SK-N-SH treated with all-trans-retinoic acid at 6 μM for 48 hours (cell line): Measurements from ENCODE around the gene PAPSS2.
A peak's percentile ranks its signal among the peaks of the same experiment; 100 is the strongest.

Source experiments
- ATAC-seq: fragments of 200-7000 bp; cut with Tn5 transposase; 3 replicates; pipeline ENCODE4 v1.9.1; 2020; ENCODE audit warnings: mild to moderate bottlenecking, moderate library complexity
- BACH2 ChIP-seq: fragments of 250-450 bp; sonication (Bioruptor Pico); IDR thresholded peaks from 2 replicates; pipeline ENCODE4 v1.9.0; 2021; ENCODE audit warnings: mild to moderate bottlenecking, borderline replicate concordance
- CSDC2 ChIP-seq: fragments of 250-450 bp; sonication (Bioruptor Pico); IDR thresholded peaks from 2 replicates; pipeline ENCODE4 v1.5.0; 2020; ENCODE audit warnings: mild to moderate bottlenecking, moderate library complexity
- CSRNP3 ChIP-seq: fragments of 250-450 bp; sonication (Bioruptor Pico); IDR thresholded peaks from 2 replicates; pipeline ENCODE4 v1.5.1; 2021; ENCODE audit warnings: mild to moderate bottlenecking, moderate library complexity
- ESRRG ChIP-seq: fragments of 250-450 bp; sonication (Bioruptor Pico); IDR thresholded peaks from 2 replicates; pipeline ENCODE4 v1.6.1; 2021; ENCODE audit warnings: mild to moderate bottlenecking
- ISL1 ChIP-seq: fragments of 250-450 bp; sonication (Bioruptor Pico); IDR thresholded peaks from 2 replicates; pipeline ENCODE4 v2.1.2; 2022; ENCODE audit warnings: mild to moderate bottlenecking, moderate library complexity
- OSR1 ChIP-seq: fragments of 250-450 bp; sonication (Bioruptor Pico); IDR thresholded peaks from 2 replicates; pipeline ENCODE4 v1.8.0; 2022; ENCODE audit warnings: moderate library complexity, mild to moderate bottlenecking, inconsistent platforms
- PPARA ChIP-seq: fragments of 250-450 bp; sonication (Bioruptor Pico); IDR thresholded peaks from 2 replicates; pipeline ENCODE4 v1.5.0; 2020; ENCODE audit warnings: mild to moderate bottlenecking, borderline replicate concordance
- RARB ChIP-seq: fragments of 250-450 bp; sonication (Bioruptor Pico); IDR thresholded peaks from 2 replicates; pipeline ENCODE4 v1.8.0; 2021; ENCODE audit warnings: mild to moderate bottlenecking, moderate library complexity
- TCF4 ChIP-seq: fragments of 250-450 bp; sonication (Bioruptor Pico); IDR thresholded peaks from 2 replicates; pipeline ENCODE4 v1.8.0; 2021; ENCODE audit warnings: mild to moderate bottlenecking, moderate library complexity, borderline replicate concordance
- TOX ChIP-seq: fragments of 250-450 bp; sonication (Bioruptor Pico); IDR thresholded peaks from 2 replicates; pipeline ENCODE4 v1.8.0; 2021; ENCODE audit warnings: mild to moderate bottlenecking, moderate library complexity, borderline replicate concordance
- ZFP3 ChIP-seq: fragments of 250-450 bp; sonication (Bioruptor Pico); IDR thresholded peaks from 2 replicates; pipeline ENCODE4 v1.5.0; 2020; ENCODE audit warnings: mild to moderate bottlenecking, moderate library complexity
- ZNF565 ChIP-seq: fragments of 450-650 bp; formaldehyde crosslinking; conservative IDR thresholded peaks from 2 replicates; pipeline ENCODE4 v1.5.0; 2020; ENCODE audit warnings: low read depth, mild to moderate bottlenecking, moderate library complexity
- ZNF70 ChIP-seq: fragments of 450-650 bp; formaldehyde crosslinking; IDR thresholded peaks from 2 replicates; pipeline ENCODE4 v1.5.0; 2020; ENCODE audit warnings: mild to moderate bottlenecking, moderate library complexity
- ZNF8 ChIP-seq: fragments of 450-650 bp; formaldehyde crosslinking; IDR thresholded peaks from 2 replicates; pipeline ENCODE4 v1.5.0; 2020; ENCODE audit warnings: mild to moderate bottlenecking, moderate library complexity
- TF ChIP-seq, protein P1 (sequence below): fragments of 250-450 bp; sonication (Bioruptor Pico); IDR thresholded peaks from 2 replicates; pipeline ENCODE4 v1.8.0; 2020; ENCODE audit warnings: mild to moderate bottlenecking, moderate library complexity, borderline replicate concordance
- TF ChIP-seq, protein P2 (sequence below): fragments of 250-450 bp; sonication (Bioruptor Pico); IDR thresholded peaks from 2 replicates; pipeline ENCODE4 v1.5.1; 2020; ENCODE audit warnings: low read depth, mild to moderate bottlenecking, moderate library complexity
- TF ChIP-seq, protein P3 (sequence below): fragments of 250-450 bp; sonication (Bioruptor Pico); IDR thresholded peaks from 2 replicates; pipeline ENCODE4 v1.8.0; 2021; ENCODE audit warnings: low read depth, mild to moderate bottlenecking, moderate library complexity, borderline replicate concordance
- TF ChIP-seq, protein P4 (sequence below): fragments of 250-450 bp; sonication (Bioruptor Pico); IDR thresholded peaks from 2 replicates; pipeline ENCODE4 v1.5.0; 2020; ENCODE audit warnings: mild to moderate bottlenecking, moderate library complexity

Gene PAPSS2

GRCh38 chr10:87678302-87678701 lies 18.6 kb downstream of the PAPSS2 start:
- ATAC-seq, result no peak
- TF ChIP-seq, protein P1, sequence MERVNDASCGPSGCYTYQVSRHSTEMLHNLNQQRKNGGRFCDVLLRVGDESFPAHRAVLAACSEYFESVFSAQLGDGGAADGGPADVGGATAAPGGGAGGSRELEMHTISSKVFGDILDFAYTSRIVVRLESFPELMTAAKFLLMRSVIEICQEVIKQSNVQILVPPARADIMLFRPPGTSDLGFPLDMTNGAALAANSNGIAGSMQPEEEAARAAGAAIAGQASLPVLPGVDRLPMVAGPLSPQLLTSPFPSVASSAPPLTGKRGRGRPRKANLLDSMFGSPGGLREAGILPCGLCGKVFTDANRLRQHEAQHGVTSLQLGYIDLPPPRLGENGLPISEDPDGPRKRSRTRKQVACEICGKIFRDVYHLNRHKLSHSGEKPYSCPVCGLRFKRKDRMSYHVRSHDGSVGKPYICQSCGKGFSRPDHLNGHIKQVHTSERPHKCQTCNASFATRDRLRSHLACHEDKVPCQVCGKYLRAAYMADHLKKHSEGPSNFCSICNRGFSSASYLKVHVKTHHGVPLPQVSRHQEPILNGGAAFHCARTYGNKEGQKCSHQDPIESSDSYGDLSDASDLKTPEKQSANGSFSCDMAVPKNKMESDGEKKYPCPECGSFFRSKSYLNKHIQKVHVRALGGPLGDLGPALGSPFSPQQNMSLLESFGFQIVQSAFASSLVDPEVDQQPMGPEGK (CRISPR knock-in tag), result no peak
- TF ChIP-seq ZNF8 (CRISPR knock-in tag), result no peak
- no peak for TF ChIP-seq BACH2 (CRISPR knock-in tag)
- no peak for TF ChIP-seq TOX (CRISPR knock-in tag)
- TF ChIP-seq, protein P2, sequence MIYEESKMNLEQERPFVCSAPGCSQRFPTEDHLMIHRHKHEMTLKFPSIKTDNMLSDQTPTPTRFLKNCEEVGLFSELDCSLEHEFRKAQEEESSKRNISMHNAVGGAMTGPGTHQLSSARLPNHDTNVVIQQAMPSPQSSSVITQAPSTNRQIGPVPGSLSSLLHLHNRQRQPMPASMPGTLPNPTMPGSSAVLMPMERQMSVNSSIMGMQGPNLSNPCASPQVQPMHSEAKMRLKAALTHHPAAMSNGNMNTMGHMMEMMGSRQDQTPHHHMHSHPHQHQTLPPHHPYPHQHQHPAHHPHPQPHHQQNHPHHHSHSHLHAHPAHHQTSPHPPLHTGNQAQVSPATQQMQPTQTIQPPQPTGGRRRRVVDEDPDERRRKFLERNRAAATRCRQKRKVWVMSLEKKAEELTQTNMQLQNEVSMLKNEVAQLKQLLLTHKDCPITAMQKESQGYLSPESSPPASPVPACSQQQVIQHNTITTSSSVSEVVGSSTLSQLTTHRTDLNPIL (CRISPR knock-in tag), result no peak
- TF ChIP-seq ISL1 (CRISPR knock-in tag), result no peak
- TF ChIP-seq CSRNP3 (CRISPR knock-in tag), result no peak
- no peak for TF ChIP-seq OSR1 (CRISPR knock-in tag)
- TF ChIP-seq ZNF70 (CRISPR knock-in tag), result no peak
- TF ChIP-seq PPARA (CRISPR knock-in tag), result no peak
- no peak for TF ChIP-seq ZNF565 (CRISPR knock-in tag)
- TF ChIP-seq, protein P3, sequence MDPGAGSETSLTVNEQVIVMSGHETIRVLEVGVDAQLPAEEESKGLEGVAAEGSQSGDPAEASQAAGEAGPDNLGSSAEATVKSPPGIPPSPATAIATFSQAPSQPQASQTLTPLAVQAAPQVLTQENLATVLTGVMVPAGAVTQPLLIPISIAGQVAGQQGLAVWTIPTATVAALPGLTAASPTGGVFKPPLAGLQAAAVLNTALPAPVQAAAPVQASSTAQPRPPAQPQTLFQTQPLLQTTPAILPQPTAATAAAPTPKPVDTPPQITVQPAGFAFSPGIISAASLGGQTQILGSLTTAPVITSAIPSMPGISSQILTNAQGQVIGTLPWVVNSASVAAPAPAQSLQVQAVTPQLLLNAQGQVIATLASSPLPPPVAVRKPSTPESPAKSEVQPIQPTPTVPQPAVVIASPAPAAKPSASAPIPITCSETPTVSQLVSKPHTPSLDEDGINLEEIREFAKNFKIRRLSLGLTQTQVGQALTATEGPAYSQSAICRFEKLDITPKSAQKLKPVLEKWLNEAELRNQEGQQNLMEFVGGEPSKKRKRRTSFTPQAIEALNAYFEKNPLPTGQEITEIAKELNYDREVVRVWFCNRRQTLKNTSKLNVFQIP, result no peak
- no peak for TF ChIP-seq ZFP3 (CRISPR knock-in tag)

DNA sequence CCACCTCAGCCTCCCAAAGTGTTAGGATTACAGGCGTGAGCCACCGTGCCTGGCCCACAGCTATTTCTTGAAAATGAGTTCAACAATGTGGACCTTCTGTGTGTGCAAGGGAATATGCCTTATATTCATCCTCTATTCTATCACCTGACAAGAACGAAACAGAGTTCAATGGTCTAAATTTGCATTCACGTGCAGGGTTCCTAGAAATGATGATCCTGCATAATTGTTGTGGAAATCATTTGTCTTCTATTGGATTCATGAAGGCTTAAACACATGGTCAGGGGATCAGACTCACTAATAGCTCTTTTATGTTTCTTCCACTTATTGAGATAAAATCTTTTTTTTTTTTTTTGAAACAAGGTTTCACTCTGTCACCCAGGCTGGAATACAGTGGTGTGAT lies 23.7 kb downstream of the PAPSS2 start:
- no peak for ATAC-seq
- TF ChIP-seq TCF4 (CRISPR knock-in tag) (no peak), ESRRG (no peak), RARB (CRISPR knock-in tag) (no peak), ZNF70 (CRISPR knock-in tag) (no peak), ISL1 (CRISPR knock-in tag) (no peak)
- TF ChIP-seq, protein P2 (CRISPR knock-in tag), result no peak
- TF ChIP-seq, all 23 proteins: peak for 0

GRCh38 chr10:87684001-87684638 lies 24.4 kb downstream of the PAPSS2 start:
- no peak for ATAC-seq
- TF ChIP-seq TOX (CRISPR knock-in tag), result no peak
- TF ChIP-seq RARB (CRISPR knock-in tag), result no peak

GRCh38 chr10:87685832-87686574 lies 26.3 kb downstream of the PAPSS2 start:
- no peak for TF ChIP-seq PPARA (CRISPR knock-in tag)
- no peak for TF ChIP-seq ESRRG
- no peak for TF ChIP-seq ZNF565 (CRISPR knock-in tag)
- TF ChIP-seq, protein P2 (CRISPR knock-in tag), result no peak
- TF ChIP-seq, protein P4, sequence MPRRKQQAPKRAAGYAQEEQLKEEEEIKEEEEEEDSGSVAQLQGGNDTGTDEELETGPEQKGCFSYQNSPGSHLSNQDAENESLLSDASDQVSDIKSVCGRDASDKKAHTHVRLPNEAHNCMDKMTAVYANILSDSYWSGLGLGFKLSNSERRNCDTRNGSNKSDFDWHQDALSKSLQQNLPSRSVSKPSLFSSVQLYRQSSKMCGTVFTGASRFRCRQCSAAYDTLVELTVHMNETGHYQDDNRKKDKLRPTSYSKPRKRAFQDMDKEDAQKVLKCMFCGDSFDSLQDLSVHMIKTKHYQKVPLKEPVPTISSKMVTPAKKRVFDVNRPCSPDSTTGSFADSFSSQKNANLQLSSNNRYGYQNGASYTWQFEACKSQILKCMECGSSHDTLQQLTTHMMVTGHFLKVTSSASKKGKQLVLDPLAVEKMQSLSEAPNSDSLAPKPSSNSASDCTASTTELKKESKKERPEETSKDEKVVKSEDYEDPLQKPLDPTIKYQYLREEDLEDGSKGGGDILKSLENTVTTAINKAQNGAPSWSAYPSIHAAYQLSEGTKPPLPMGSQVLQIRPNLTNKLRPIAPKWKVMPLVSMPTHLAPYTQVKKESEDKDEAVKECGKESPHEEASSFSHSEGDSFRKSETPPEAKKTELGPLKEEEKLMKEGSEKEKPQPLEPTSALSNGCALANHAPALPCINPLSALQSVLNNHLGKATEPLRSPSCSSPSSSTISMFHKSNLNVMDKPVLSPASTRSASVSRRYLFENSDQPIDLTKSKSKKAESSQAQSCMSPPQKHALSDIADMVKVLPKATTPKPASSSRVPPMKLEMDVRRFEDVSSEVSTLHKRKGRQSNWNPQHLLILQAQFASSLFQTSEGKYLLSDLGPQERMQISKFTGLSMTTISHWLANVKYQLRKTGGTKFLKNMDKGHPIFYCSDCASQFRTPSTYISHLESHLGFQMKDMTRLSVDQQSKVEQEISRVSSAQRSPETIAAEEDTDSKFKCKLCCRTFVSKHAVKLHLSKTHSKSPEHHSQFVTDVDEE, result no peak
- no peak for TF ChIP-seq ZNF70 (CRISPR knock-in tag)
- TF ChIP-seq CSDC2 (CRISPR knock-in tag), result no peak
- no peak for TF ChIP-seq TOX (CRISPR knock-in tag)
- ATAC-seq, result peak; percentile 71
